ENCODE measurements around the gene MAB21L2. TPM values are rescaled to one million over a fixed set of nuclear protein-coding genes. Genes with fewer than 3 reads are reported as not detected.
A peak's percentile ranks its signal among the peaks of the same experiment; 100 is the strongest.

MAB21L2 gene
- total RNA-seq, 1 donor from 2014 or later: 38.3 TPM

DNA sequence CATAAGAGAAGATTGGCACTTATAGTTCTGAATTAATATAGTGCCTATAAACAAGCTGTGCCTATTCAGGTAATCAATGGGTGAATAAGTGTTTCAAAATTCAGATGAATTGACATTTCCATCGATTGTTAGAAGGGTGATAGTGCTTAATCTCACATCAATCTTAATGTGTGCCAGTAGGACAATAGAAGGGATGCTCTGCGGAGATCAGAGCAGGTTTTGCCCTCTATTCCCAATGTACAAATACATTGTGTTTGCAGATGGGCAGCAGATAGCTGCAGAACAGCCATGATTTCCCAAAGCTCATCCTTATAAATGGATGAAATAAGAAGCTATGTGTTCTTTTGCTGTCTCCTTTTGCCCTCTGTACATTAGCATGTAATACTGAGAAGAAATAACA lies 7.2 kb downstream of the MAB21L2 start:
- Histone ChIP-seq H3K4me2 (peak overlapping the region; percentile 98), H3K9me3 (ENCODE audit: low read depth) (no peaks in the 10 kb centered on the region), H3K27me3 (peaks cover 12% of the 10 kb centered on the region), H2AFZ (replicated peaks) (no peak overlapping the region), H3K36me3 (no peaks in the 10 kb centered on the region), H3K9ac (no peak overlapping the region), H4K20me1 (ENCODE audit: low read depth) (peaks cover 21% of the 10 kb centered on the region), H3F3A (ENCODE audit: low read depth) (peaks cover 34% of the 10 kb centered on the region), H3K4me1 (peaks cover 79% of the 10 kb centered on the region), H3K27ac (no peak overlapping the region), H3K4me3 (no peak overlapping the region), H3K79me2 (ENCODE audit: low read depth) (peaks cover 57% of the 10 kb centered on the region)
- TF ChIP-seq EZH2 (IDR thresholded peaks at IDR 0.05): no peak
- TF ChIP-seq, protein P1, sequence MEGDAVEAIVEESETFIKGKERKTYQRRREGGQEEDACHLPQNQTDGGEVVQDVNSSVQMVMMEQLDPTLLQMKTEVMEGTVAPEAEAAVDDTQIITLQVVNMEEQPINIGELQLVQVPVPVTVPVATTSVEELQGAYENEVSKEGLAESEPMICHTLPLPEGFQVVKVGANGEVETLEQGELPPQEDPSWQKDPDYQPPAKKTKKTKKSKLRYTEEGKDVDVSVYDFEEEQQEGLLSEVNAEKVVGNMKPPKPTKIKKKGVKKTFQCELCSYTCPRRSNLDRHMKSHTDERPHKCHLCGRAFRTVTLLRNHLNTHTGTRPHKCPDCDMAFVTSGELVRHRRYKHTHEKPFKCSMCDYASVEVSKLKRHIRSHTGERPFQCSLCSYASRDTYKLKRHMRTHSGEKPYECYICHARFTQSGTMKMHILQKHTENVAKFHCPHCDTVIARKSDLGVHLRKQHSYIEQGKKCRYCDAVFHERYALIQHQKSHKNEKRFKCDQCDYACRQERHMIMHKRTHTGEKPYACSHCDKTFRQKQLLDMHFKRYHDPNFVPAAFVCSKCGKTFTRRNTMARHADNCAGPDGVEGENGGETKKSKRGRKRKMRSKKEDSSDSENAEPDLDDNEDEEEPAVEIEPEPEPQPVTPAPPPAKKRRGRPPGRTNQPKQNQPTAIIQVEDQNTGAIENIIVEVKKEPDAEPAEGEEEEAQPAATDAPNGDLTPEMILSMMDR (IDR thresholded peaks at IDR 0.05): no peak
- no peak for TF ChIP-seq EZH2phosphoT487 (IDR thresholded peaks at IDR 0.05)
- no peak for DNase-seq (ENCODE audit: low spot score)
- Mint-ChIP-seq H3K27me3 (ENCODE audit: insufficient read depth, low read depth) (peaks cover 8% of the 10 kb centered on the region), H3K9me3 (no peaks in the 10 kb centered on the region), H3K36me3 (peaks cover 2% of the 10 kb centered on the region), H3K4me1 (peaks cover 31% of the 10 kb centered on the region), H3K27ac (no peak overlapping the region), H3K4me3 (no peak overlapping the region)

DNA sequence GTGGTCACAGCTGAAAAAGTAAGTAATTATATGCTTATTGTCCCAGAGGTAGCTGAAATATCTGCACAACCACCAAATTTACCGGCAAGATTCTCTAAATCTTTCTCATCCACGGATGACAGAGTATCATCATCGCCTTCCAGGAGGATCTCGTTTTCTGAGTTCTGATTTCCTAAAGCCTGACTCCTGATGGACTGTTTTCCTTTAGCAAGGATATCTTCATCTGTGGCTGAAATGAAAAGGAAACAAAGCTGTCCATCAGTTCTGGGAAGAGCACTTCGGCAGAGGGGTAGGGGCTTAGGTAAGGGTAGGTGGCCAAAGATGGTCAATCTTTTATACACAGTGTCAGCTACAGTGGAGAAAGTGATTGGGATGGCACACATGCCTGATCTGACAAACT lies 8.7 kb downstream of the MAB21L2 start:
- Histone ChIP-seq H3K27ac (peak overlapping the region; percentile 88), H3K36me3 (no peaks in the 10 kb centered on the region), H3K4me1 (peaks cover 67% of the 10 kb centered on the region), H3K27me3 (no peaks in the 10 kb centered on the region), H2AFZ (replicated peaks) (no peak overlapping the region), H3K9me3 (ENCODE audit: low read depth) (no peaks in the 10 kb centered on the region), H3K9ac (no peak overlapping the region), H3F3A (ENCODE audit: low read depth) (peaks cover 33% of the 10 kb centered on the region), H4K20me1 (ENCODE audit: low read depth) (peaks cover 17% of the 10 kb centered on the region), H3K4me2 (peak overlapping the region; percentile 98), H3K4me3 (no peak overlapping the region), H3K79me2 (ENCODE audit: low read depth) (peaks cover 43% of the 10 kb centered on the region)
- no peaks in the 10 kb centered on the region for H3K9me3 Mint-ChIP-seq
- H3K27me3 Mint-ChIP-seq (ENCODE audit: insufficient read depth, low read depth): peaks cover 2% of the 10 kb centered on the region
- no peak overlapping the region for H3K27ac Mint-ChIP-seq
- no peak for DNase-seq (ENCODE audit: low spot score)
- H3K4me1 Mint-ChIP-seq: peaks cover 26% of the 10 kb centered on the region
- no peak overlapping the region for H3K4me3 Mint-ChIP-seq
- H3K36me3 Mint-ChIP-seq: peaks cover 2% of the 10 kb centered on the region
- no peak for TF ChIP-seq EZH2 (IDR thresholded peaks at IDR 0.05)
- no peak for TF ChIP-seq EZH2phosphoT487 (IDR thresholded peaks at IDR 0.05)
- TF ChIP-seq, protein P1 (IDR thresholded peaks at IDR 0.05): no peak

DNA sequence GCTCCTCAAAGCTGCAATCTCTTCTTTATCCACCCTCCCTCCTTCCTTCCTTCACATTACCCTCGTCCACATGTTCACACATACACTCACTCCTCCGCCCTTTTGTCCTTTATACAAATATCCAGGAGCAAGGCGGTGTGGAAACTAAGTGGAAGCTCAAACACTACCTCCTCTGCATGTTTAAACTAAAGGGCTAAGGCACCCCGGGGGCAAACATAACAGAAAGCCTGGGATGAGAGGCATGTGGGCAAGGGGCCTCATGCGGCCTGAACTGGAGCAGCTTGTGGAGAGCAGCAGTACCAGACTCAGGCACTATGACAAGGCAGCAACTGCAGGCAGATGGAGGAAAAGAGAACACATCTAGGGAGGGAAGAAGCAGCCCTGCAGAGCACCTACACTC lies 9.5 kb downstream of the MAB21L2 start:
- no peaks in the 10 kb centered on the region for H3K9me3 Mint-ChIP-seq
- peaks cover 26% of the 10 kb centered on the region for H3K4me1 Mint-ChIP-seq
- Histone ChIP-seq H3K4me3 (no peak overlapping the region), H3K9ac (no peak overlapping the region), H3F3A (ENCODE audit: low read depth) (peaks cover 33% of the 10 kb centered on the region), H3K36me3 (no peaks in the 10 kb centered on the region), H3K4me1 (peaks cover 59% of the 10 kb centered on the region), H3K27me3 (no peaks in the 10 kb centered on the region), H3K79me2 (ENCODE audit: low read depth) (peaks cover 35% of the 10 kb centered on the region), H3K9me3 (ENCODE audit: low read depth) (no peaks in the 10 kb centered on the region), H2AFZ (replicated peaks) (peak overlapping the region; percentile 30), H3K4me2 (peak overlapping the region; percentile 98), H3K27ac (peak overlapping the region; percentile 88), H4K20me1 (ENCODE audit: low read depth) (peaks cover 17% of the 10 kb centered on the region)
- DNase-seq (ENCODE audit: low spot score): peak; percentile 80
- H3K4me3 Mint-ChIP-seq: peak overlapping the region; percentile 4
- H3K36me3 Mint-ChIP-seq: peaks cover 2% of the 10 kb centered on the region
- H3K27ac Mint-ChIP-seq: no peak overlapping the region
- TF ChIP-seq EZH2 (IDR thresholded peaks at IDR 0.05) (no peak), EZH2phosphoT487 (IDR thresholded peaks at IDR 0.05) (peak; percentile 37)
- TF ChIP-seq, protein P1 (IDR thresholded peaks at IDR 0.05): no peak
- H3K27me3 Mint-ChIP-seq (ENCODE audit: insufficient read depth, low read depth): peaks cover 2% of the 10 kb centered on the region
